AG04450 (cell line): ENCODE data around the gene SLA2. TPM values are rescaled to one million over a fixed set of nuclear protein-coding genes. Genes with fewer than 3 reads are reported as not detected.

ENCODE experiments used
- CTCF ChIA-PET: fragments of 300-600, 350-600 bp; formaldehyde crosslinking; extraction: SDS; loops from one replicate; lab custom pipeline; 2022; ENCODE audit warnings: antibody characterized with exemption, inconsistent platforms; lab: Charles Lee
- POLR2A ChIA-PET: fragments of 350-600 bp; formaldehyde crosslinking; extraction: SDS; loops from one replicate; lab custom pipeline; 2021; ENCODE audit warnings: antibody characterized with exemption, inconsistent platforms; lab: Yijun Ruan, JAX
- DNase-seq: peaks from one replicate; pipeline ENCODE4 v3.0.0-alpha.2; 2011; ENCODE audit warnings: low read depth, low spot score
- H3K27ac ChIP-seq: one replicate; pipeline ENCODE4 v1.5.1; 2012; ENCODE audit warnings: low read depth, low read length, control low read depth
- H3K27me3 ChIP-seq: one replicate; pipeline ENCODE4 v1.6.0; 2012; ENCODE audit warnings: low read length; ENCODE audit not compliant: control insufficient read depth, insufficient read depth
- H3K4me3 ChIP-seq: 2 replicates; pipeline ENCODE4 v1.5.1; 2011; ENCODE audit warnings: mild to moderate bottlenecking, low read depth, low read length, control low read depth
- H3K9me3 ChIP-seq: 2 replicates; pipeline ENCODE4 v1.5.1; 2012; ENCODE audit warnings: low read length; ENCODE audit not compliant: control insufficient read depth, insufficient read depth
- polyA plus RNA-seq: library from polyadenylated mRNA; depleted of rRNA; stranded (reverse); fragments of >200 nt; gene quantifications from 2 replicates; pipeline ENCODE4 v1.2.3, GENCODE V29; 2011
- TF ChIP-seq, protein P1 (sequence below): IDR thresholded peaks from 2 replicates; pipeline ENCODE4 v1.5.1; 2011; ENCODE audit warnings: low read depth, low read length, control low read depth, inconsistent platforms

The SLA2 gene
- polyA plus RNA-seq, 1 experiment, result not detected

DNA sequence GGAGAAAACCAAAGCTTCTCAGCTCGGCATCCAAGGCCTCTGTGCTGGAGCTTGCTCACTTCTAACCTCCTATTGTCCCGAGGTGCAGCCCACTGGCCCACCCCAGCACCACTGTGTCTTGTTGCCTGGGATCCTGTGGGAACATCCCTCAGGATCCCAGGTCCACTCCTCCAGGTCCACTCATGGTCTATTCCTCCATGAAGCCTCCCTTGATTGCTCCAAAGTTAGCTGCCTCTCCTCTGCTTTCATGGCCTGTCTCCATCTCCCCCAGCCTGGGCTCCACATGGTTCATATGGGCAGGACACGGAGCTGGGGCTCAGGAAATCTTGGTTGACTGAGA, 13.9 kb downstream of the SLA2 start:
- TF ChIP-seq, protein P1, sequence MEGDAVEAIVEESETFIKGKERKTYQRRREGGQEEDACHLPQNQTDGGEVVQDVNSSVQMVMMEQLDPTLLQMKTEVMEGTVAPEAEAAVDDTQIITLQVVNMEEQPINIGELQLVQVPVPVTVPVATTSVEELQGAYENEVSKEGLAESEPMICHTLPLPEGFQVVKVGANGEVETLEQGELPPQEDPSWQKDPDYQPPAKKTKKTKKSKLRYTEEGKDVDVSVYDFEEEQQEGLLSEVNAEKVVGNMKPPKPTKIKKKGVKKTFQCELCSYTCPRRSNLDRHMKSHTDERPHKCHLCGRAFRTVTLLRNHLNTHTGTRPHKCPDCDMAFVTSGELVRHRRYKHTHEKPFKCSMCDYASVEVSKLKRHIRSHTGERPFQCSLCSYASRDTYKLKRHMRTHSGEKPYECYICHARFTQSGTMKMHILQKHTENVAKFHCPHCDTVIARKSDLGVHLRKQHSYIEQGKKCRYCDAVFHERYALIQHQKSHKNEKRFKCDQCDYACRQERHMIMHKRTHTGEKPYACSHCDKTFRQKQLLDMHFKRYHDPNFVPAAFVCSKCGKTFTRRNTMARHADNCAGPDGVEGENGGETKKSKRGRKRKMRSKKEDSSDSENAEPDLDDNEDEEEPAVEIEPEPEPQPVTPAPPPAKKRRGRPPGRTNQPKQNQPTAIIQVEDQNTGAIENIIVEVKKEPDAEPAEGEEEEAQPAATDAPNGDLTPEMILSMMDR, result no peak
- peaks cover 5% of the 10 kb centered on the region for H3K27me3 ChIP-seq
- no peaks in the 10 kb centered on the region for H3K9me3 ChIP-seq
- no peak for DNase-seq
- CTCF ChIA-PET, result no interaction called here
- no peak overlapping the region for H3K27ac ChIP-seq
- POLR2A ChIA-PET, result no interaction called here
- no peak overlapping the region for H3K4me3 ChIP-seq

GRCh38 chr20:36631646-36632045, 14.3 kb downstream of the SLA2 start:
- DNase-seq, result no peak
- ChIA-PET CTCF (no interaction called here), POLR2A (no interaction called here)
- H3K4me3 ChIP-seq, result no peak overlapping the region
- TF ChIP-seq, protein P1, result no peak
- H3K9me3 ChIP-seq, result no peaks in the 10 kb centered on the region
- H3K27ac ChIP-seq, result no peak overlapping the region
- H3K27me3 ChIP-seq, result peaks cover 5% of the 10 kb centered on the region

DNA sequence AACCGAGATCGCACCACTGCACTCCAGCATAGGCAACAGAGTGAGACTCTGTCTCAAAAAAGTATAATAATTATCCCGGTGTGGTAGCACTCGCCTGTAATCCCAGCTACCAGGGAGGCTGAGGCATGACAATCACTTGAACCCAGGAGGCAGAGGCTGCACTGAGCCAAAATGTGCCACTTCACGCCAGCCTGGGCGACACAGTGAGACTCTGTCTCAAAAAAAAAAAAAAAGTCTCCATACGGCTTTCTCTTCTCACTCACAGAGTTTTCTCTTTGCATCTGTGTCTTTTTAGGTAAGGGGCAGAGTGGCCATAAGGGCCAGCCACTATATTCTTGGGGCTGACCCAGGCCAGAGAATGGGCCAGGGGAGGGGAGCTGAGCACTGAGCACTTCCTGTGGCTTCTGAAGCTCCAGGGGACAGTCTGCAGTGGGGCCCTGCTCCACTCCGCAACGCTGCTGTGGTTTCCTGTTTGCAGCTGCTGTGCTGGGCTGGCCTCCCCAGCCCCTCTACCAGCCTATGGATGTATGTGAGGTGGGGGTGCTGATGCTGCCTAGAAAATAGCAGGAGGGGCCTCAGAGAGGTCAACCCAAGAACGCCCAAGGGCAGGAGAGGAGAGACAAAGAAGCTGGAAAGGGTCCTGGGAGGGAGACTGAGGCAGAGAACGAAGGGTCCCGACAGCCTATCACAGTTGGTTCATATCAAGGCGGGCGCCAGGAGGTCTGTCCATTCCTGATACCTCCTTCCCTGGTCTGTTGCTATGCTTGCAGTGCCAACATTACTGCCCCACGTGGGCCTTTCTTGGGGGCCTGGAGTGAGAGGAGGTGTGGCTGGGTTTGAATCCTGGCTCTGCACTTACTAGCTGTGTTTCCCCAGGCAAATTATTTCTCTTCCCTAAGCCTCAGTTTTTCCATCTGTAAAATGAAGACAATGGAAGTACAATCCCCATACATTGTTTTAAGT, 16.0 kb downstream of the SLA2 start:
- H3K4me3 ChIP-seq, result no peak overlapping the region
- no peak for DNase-seq
- TF ChIP-seq, protein P1, result no peak
- H3K27ac ChIP-seq, result no peak overlapping the region
- peaks cover 3% of the 10 kb centered on the region for H3K27me3 ChIP-seq
- no peaks in the 10 kb centered on the region for H3K9me3 ChIP-seq
- POLR2A ChIA-PET, result no interaction called here
- CTCF ChIA-PET, result no interaction called here

GRCh38 chr20:36628076-36628475, 17.9 kb downstream of the SLA2 start:
- no peak for DNase-seq
- TF ChIP-seq, protein P1, result no peak
- H3K4me3 ChIP-seq, result no peak overlapping the region
- ChIA-PET CTCF (interaction anchor here (1.3 kb wide), 1 partner anchor 127 kb away, joined by 3 read pairs; no protein-coding TSS in a partner anchor), POLR2A (no interaction called here)
- no peaks in the 10 kb centered on the region for H3K27me3 ChIP-seq
- H3K9me3 ChIP-seq, result no peaks in the 10 kb centered on the region
- H3K27ac ChIP-seq, result no peak overlapping the region

GRCh38 chr20:36624944-36625324, 21.1 kb downstream of the SLA2 start:
- POLR2A ChIA-PET, result no interaction called here
- no peaks in the 10 kb centered on the region for H3K27me3 ChIP-seq
- no peak overlapping the region for H3K4me3 ChIP-seq
- H3K27ac ChIP-seq, result no peak overlapping the region
- CTCF ChIA-PET, result interaction anchor here (1.1 kb wide), 1 partner anchor 19 kb away, joined by 4 read pairs; the partner anchor contains the start of gene RAB5IF
- no peak for DNase-seq
- TF ChIP-seq, protein P1, result no peak
- no peaks in the 10 kb centered on the region for H3K9me3 ChIP-seq
